GM19035 (cell line): ENCODE results near the gene RAB1A.
"Not testable (repeated sequence)": the region's sequence is repeated elsewhere in the genome, so short reads cannot be mapped to it uniquely, and the experiment has no call there.

Experiments
- ATAC-seq: cut with Tn5 transposase; IDR thresholded peaks from one replicate; pipeline ENCODE4 v1.9.1; 2021; ENCODE audit not compliant: unreplicated experiment

The RAB1A gene

GRCh38 chr2:65137197-65137775 lies 7.4 kb upstream of the RAB1A start:
- no peak for ATAC-seq

GRCh38 chr2:65136253-65136652 lies 6.3 kb upstream of the RAB1A start:
- ATAC-seq: no peak

- ATAC-seq: no peak
Observed at GRCh38 chr2:65134158-65134557, 4.3 kb upstream of the RAB1A start.

DNA sequence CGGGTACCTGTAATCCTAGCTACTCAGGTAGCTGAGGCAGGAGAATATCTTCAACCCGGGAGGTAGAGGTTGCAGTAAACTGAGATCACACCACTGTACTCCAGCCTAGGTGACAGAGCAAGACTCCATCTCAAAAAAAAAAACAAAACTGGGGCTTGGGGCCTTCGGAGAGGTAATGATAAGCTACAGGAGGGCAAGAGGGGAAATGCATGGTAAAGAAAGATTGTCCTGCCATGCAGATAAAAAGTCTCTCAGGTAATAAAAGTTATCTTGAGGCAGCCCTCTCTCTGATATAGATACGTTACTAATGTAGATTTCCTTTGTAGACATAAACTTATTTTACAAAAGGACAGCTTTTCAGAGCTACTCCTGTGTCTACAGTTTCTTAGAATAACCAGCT lies 3.7 kb upstream of the RAB1A start:
- ATAC-seq: no peak

DNA sequence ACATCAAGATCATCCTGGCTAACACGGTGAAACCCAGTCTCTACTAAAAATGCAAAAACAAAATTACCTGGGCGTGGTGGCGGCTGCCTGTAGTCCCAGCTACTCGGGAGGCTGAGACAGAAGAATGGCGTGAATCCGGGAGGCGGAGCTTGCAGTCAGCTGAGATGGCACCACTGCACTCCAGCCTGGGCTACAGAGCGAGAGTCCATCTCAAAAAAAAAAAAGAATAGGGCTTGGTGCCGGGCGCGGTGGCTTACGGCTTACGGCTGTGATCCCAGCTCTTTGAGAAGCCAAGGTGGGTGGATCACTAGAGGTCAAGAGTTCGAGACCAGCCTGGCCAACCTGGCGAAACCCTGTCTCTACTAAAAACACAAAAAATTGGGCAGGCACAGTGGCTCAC lies 3.0 kb upstream of the RAB1A start:
- ATAC-seq: not testable (repeated sequence)

GRCh38 chr2:65130664-65131175 lies 814 bp upstream of the RAB1A start:
- ATAC-seq: peak; percentile 40

DNA sequence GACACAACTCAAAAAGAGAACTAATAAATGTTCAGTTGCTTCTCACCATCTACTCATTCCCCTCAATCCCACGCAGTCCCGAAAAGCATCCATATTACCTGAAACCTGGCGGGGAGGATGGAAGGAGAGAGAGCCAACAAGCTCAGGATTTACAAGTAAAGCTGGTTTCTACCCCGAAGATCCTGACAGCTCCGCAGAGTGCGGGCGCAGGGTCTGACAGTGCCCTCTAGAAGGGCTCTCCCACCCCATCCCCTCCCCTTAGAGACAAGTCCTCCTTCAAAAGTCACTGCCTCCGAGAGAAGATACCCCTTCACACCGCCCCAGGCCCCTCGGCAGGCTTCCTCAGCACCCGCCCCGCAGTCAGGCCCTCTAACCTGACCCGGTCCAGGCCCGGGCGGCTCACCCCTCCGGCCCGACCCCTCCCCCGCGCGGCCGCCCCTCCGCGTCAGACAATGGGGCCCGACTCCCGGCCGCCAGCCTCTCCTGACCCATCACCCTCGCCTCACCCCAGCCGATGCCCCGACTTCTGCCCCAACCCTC lies 550 bp downstream of the RAB1A start:
- no peak for ATAC-seq

DNA sequence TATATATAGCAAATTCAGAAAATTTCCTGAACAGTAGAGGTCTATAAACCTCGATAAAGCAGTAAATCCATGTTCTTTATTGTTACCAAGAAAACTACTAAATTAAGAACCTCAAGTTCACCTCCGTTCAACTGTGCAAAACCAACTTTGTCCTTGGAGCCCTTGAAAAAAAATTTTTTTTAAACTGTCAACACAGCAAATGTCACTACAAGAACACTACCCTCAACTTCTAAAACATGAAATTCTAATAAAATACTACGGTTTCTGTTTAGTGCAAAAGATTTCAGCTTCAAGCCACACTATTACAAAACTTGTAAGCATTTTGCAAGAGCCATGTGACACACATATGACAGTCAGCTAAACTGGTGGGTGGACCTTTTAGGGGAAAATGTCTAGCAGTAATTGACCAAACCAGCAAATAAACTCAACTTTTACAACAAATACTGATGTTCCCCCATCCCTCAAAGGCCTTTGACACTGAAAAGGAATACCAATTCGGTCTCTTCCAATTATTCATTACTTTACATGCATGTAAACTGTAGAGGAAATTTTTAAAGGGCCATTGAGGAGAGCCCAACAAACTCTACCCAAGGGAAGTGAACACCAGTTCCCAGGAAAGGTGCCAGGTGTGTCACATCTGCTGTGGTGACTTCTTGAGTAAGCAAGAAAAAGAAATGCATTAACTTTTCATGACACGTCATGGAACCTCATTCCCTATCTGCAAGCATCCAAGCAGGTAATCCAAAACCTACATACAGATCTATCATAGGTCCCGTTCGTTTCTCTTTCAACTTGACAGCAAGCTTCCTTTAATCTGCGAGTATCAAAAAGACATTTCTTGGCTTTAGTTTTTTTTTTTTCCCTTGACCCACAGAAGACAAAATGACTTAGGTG lies 1.4 kb downstream of the RAB1A start:
- no peak for ATAC-seq

- not testable (repeated sequence) for ATAC-seq
Observed at GRCh38 chr2:65125457-65125856, 4.4 kb downstream of the RAB1A start.

DNA sequence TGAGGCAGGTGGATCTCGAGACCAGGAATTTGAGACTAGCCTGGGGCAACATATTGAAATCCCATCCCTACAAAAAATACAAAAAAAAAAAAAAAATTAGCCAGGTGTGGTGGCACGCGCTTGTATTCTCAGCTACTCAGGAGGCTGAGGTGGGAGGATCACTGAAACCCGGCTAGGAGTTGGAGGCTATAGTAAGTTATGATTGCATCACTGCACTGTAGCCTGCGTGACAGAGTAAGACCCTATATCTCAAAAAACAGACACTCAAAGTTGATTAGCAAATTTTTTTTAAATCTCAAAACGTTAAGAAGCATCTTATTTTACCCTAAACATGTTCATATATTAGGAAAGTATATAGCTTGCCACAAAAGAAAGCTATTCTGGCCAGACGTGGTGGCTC lies 7.6 kb downstream of the RAB1A start:
- ATAC-seq: no peak

DNA sequence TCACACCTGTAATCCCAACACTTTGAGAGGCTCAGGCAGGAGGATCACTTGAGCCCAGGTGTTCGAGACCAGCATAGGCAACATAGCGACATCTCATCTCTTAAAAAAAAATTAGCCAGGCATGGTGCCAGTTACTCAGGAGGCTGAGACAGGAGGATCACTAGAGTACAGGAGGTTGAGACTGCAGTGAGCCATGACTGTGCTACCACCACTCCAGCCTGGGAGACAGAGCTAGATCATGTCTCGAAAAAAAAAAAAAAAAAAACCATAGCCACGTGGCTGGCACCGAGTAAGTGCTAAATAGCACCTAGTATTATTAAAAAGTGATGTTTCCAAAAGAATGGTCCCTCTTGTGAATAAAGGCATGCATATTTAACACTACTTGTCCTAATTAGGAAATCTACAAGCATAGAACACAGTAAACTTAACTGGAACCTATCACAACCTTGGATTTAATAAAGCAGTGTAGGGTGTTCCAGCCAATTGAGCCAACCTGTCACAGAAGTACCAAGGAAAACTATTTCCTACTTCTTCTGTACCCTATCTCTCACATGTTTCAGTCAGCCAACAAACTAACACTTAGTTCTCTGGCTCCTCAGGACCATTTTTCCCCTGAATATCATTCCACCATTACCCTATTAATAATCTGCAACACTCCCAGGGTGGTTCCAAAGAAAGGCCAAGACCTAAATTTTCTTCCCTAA lies 8.8 kb downstream of the RAB1A start:
- no peak for ATAC-seq

- no peak for ATAC-seq
Observed at GRCh38 chr2:65116645-65117044, 13.3 kb downstream of the RAB1A start.

DNA sequence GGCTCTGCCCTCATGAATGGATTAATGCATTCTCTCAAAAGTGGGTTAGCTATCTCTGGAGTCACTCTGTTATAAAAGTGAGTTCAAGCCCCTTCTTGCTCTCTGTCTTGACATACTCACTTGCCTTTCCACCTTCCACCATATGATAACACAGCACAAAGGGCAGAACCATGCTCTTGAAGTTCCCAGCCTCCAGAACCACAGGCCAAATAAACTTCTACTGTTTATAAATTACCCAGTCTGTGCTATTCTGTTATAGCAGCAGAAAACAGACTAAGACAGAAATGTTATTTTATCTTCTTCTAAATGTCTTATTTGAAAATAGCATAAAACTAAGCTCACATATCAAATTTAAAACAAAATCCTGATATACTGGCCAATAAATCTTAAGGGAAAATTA lies 15.0 kb downstream of the RAB1A start:
- ATAC-seq: no peak

DNA sequence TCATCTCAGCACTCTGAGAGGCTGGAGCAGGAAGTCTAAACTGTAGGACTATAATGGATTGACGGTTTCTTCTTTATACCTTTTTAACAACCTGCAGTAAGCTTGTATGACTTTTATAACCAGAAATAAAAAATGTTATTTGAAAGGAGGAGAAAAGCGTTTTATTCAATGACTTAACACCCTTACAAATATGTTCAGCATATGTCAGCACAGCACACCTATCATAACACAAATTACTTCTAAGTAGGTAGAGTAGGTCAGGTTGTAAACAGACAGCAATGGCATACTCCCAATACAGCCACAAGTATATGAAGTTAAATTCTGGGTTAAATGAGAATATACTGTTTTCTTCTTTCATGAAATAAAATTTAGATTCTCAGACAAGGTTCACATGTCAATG lies 16.1 kb downstream of the RAB1A start:
- ATAC-seq: no peak

- ATAC-seq: no peak
Observed at GRCh38 chr2:65113229-65113628, 16.7 kb downstream of the RAB1A start.

DNA sequence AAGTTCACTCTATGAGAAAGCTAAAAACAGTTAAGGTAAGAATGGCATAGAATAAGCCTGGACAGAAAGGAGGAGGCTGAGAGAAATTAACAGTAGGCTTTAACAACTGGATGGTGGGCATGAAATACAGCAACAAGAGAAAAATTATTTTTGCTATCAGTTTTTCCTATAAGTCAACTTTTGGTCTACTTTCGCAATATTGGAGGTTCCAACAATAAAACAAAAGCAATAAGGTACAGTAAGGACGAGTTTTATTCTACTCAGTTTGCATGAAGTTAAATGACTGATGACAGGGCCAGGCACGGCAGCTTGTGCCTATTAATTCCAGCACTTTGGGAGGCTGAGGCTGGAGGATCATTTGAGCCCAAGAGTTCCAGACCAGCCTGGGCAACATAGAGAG lies 17.3 kb downstream of the RAB1A start:
- ATAC-seq: no peak

- ATAC-seq: no peak
Observed at GRCh38 chr2:65108780-65109179, 21.1 kb downstream of the RAB1A start.

- no peak for ATAC-seq
Observed at GRCh38 chr2:65107530-65107929, 22.4 kb downstream of the RAB1A start.

DNA sequence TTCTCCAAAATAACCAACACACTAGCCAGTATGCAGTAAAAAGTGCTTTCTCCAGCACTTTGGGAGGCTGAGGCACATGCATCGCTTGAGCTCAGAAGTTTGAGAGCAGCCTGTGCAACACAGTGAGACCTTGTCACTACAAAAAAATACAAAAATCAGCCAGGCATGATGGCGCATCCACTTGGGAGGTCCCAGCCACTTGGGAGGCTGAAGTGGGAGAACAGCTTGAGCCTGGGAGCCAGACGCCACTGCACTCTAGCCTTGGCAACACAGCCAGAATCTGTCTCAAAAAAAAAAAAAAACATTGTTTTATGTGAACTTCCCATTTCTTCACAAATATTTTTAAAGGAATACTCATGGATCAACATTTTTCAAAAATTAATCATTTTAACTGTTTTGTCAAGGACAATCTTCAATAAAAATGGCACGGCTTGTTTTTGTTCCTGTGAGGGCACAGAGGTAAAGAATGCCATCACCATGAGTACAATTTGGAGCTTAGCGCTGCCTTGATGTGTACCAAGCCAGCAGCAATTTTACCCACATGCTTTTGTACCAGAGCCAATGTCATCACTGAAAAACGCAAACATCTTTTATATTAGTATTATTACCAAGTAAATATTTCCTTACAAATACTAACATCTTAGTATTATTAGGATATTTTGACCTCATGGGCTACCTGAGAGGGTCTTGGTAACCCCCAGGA lies 26.7 kb downstream of the RAB1A start:
- no peak for ATAC-seq

DNA sequence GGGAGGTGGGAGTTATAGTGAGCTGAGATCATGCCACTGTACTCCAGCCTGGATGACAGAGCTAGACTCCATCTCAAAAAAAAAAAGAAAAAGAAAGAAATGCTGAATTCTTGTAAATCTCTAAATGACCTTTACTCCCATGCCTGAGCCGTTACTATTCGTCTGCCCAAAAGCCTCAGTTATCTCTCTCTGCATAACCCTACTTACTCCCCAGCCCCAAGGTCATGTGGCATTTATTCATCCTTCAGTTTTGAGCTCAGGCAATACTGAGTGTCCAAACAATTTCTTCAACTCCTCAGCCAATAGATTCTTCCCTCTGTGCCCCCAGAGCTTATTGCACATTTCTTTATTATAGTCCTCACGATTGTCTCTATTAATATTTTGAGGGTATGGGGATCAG lies 28.8 kb downstream of the RAB1A start:
- no peak for ATAC-seq

- no peak for ATAC-seq
Observed at GRCh38 chr2:65098741-65099140, 31.2 kb downstream of the RAB1A start.
